ENCODE measurements around the gene SPATA20. TPM values are rescaled to one million over a fixed set of nuclear protein-coding genes. Genes with fewer than 3 reads are reported as not detected.
A peak's percentile ranks its signal among the peaks of the same experiment; 100 is the strongest.

The SPATA20 gene
- total and polyA plus RNA-seq, 2 of the 4 experiments (the other 2 are of a cell fraction) = 17.0 to 35.0 TPM

DNA sequence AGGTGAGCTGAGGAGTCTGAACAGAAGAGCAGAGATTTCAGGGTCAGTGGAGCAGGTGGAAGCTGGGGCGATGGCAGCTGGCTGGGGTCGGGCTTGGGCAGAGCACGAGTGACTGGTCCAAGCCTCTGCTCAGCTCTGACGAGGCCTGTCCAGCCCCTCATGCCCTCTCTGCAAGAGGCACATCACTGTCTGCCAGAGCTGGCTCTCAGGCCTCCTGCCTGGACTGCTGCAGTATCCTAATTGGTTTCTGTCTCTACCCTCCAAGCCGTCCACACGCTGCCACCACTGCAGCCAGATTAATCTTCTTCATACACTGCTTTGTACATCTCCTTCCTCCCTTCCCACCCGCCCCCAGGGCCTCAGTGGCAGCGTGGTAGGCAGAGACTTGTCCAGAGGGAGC lies 38.9 kb downstream of the SPATA20 start:
- POLR2A ChIA-PET (ENCODE audit: unreplicated experiment) = no interaction called here
- Histone ChIP-seq H3K56ac (ENCODE audit: extremely low read depth, insufficient read depth, low read length) (no peak overlapping the region), H2BK15ac (ENCODE audit: low read depth, low read length) (no peak overlapping the region), H3K9ac (ENCODE audit: low read depth, low read length) (no peak overlapping the region), H3K36me3 (ENCODE audit: control insufficient read depth, insufficient read depth, low read length) (no peaks in the 10 kb centered on the region), H3K9me1 (ENCODE audit: insufficient read depth, low read length) (0 out of 2 replicates have a peak, but pooled peaks cover 5% of the 10 kb centered on the region), H4K91ac (ENCODE audit: insufficient read depth, low read depth, low read length) (no peak overlapping the region), H3K4me1 (ENCODE audit: control insufficient read depth, insufficient read depth, low read length) (peaks cover 2% of the 10 kb centered on the region; the same call in 1 of the 2 replicates), H4K8ac (ENCODE audit: low read depth in 2 of 2, low read length in 2 of 2) (no peak overlapping the region), H2BK5ac (ENCODE audit: low read depth, low read length, poor library complexity, severe bottlenecking) (no peak overlapping the region), H3K9me3 (ENCODE audit: control insufficient read depth, insufficient read depth, low read length) (no peaks in the 10 kb centered on the region), H3K27me3 (ENCODE audit: control insufficient read depth, insufficient read depth, low read length) (peaks cover 58% of the 10 kb centered on the region), H3K4ac (ENCODE audit: low read depth, low read length) (no peak overlapping the region), H2BK20ac (ENCODE audit: low read depth, low read length) (no peak overlapping the region), H2BK120ac (ENCODE audit: low read depth, low read length) (no peak overlapping the region), H4K5ac (ENCODE audit: low read depth, low read length) (no peak overlapping the region), H2AK5ac (ENCODE audit: low read depth, low read length) (no peak overlapping the region), H3K23ac (ENCODE audit: low read depth, low read length) (no peak overlapping the region), H3K18ac (ENCODE audit: low read depth, low read length) (no peak overlapping the region), H3K27ac (ENCODE audit: insufficient read depth, low read length) (no peak overlapping the region), H3K14ac (replicated peaks; ENCODE audit: low read depth, low read length) (no peak overlapping the region), H3K79me1 (ENCODE audit: low read depth in 1 of 2, low read length in 2 of 2) (no peaks in the 10 kb centered on the region), H2AFZ (replicated peaks; ENCODE audit: low read length, poor library complexity) (peak overlapping the region; percentile 39), H4K20me1 (ENCODE audit: insufficient read depth, low read length) (no peaks in the 10 kb centered on the region), H3K4me2 (ENCODE audit: low read depth, low read length) (no peak overlapping the region), H3K4me3 (ENCODE audit: insufficient read depth, low read depth, low read length) (no peak overlapping the region), H2AK9ac (replicated peaks; ENCODE audit: low read depth, low read length, poor library complexity) (peak overlapping the region; percentile 19)
- in situ Hi-C loops (cut with MboI; ENCODE audit: low sequenced_read_pairs) = no loop called here
- BruUV-seq (replicated peaks) = no TSS peak
- no peak for DNase-seq
- TF ChIP-seq NFE2L2 (IDR thresholded peaks at IDR 0.05; ENCODE audit: low read depth, low read length) (no peak), FOS (IDR thresholded peaks at IDR 0.05; ENCODE audit: low read depth, low read length) (no peak), MXI1 (IDR thresholded peaks at IDR 0.05; ENCODE audit: borderline replicate concordance, low read depth, low read length) (no peak), MAZ (IDR thresholded peaks at IDR 0.05; ENCODE audit: borderline replicate concordance, low read depth, low read length) (no peak), CHD1 (IDR thresholded peaks at IDR 0.05; ENCODE audit: low read depth, low read length) (no peak), CEBPB (IDR thresholded peaks at IDR 0.05; ENCODE audit: low read depth, low read length) (no peak), RFX5 (IDR thresholded peaks at IDR 0.05; ENCODE audit: low read depth, low read length) (no peak)
- TF ChIP-seq, protein P1, sequence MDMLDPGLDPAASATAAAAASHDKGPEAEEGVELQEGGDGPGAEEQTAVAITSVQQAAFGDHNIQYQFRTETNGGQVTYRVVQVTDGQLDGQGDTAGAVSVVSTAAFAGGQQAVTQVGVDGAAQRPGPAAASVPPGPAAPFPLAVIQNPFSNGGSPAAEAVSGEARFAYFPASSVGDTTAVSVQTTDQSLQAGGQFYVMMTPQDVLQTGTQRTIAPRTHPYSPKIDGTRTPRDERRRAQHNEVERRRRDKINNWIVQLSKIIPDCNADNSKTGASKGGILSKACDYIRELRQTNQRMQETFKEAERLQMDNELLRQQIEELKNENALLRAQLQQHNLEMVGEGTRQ (IDR thresholded peaks at IDR 0.05; ENCODE audit: low read depth, low read length) = no peak
- intact Hi-C loops (cut with micrococcal nuclease) = no loop called here
- WGBS, 2 experiments (ENCODE audit: extremely low coverage in 2 of 2, insufficient read length in 1 of 2) = 47% methylated on average over 2 of the region's 8 CpGs; no CpG with 5 or more reads in 1 of the 2 experiments
- CTCF ChIA-PET = no interaction called here
- ATAC-seq (ENCODE audit: low read depth) = no peak
- dilution Hi-C loops (cut with HindIII; ENCODE audit: low sequenced_read_pairs, unreplicated experiment) = no loop called here
